Activated CD4-positive, alpha-beta memory T cell treated with anti-CD3 and anti-CD28 coated beads, Interleukin-2, amount 10 ng/mL, durations not matched to agents 7 days and 5 days (primary cell): ENCODE measurements around the gene ANKLE2. TPM values are rescaled to one million over a fixed set of nuclear protein-coding genes. Genes with fewer than 3 reads are reported as not detected.
"Not testable (repeated sequence)": the region's sequence is repeated elsewhere in the genome, so short reads cannot be mapped to it uniquely, and the experiment has no call there.

ENCODE experiments used
- CTCF ChIA-PET: fragments of 350-600 bp; sonication (Branson Sonifier 250); formaldehyde crosslinking; loops from one replicate; lab custom pipeline; 2021; ENCODE audit warnings: antibody characterized with exemption, inconsistent platforms; lab: Charles Lee
- POLR2A ChIA-PET: fragments of 350-600 bp; sonication (Branson Sonifier 250); formaldehyde crosslinking; loops from one replicate; lab custom pipeline; 2021; ENCODE audit warnings: antibody characterized with exemption; lab: Charles Lee
- DNase-seq: peaks from one replicate; pipeline ENCODE4 v3.0.0-alpha.2; 2020
- H3K27ac Mint-ChIP-seq: one replicate; pipeline ENCODE4 v1.8.0; 2021; ENCODE audit warnings: mild to moderate bottlenecking, mixed read lengths
- H3K27me3 Mint-ChIP-seq: one replicate; pipeline ENCODE4 v1.8.0; 2021; ENCODE audit warnings: mixed read lengths
- H3K36me3 Mint-ChIP-seq: one replicate; pipeline ENCODE4 v1.8.0; 2021; ENCODE audit warnings: low read depth, mixed read lengths
- H3K4me1 Mint-ChIP-seq: one replicate; pipeline ENCODE4 v1.8.0; 2021; ENCODE audit warnings: mixed read lengths
- H3K4me3 Mint-ChIP-seq: one replicate; pipeline ENCODE4 v1.8.0; 2021; ENCODE audit warnings: mild to moderate bottlenecking, mixed read lengths
- H3K9me3 Mint-ChIP-seq: one replicate; pipeline ENCODE4 v1.8.0; 2021; ENCODE audit warnings: mixed read lengths
- total RNA-seq, 2 experiments: library from RNA; stranded (reverse); gene quantifications; one replicate each; pipeline ENCODE4 v1.2.3, GENCODE V29; 2021

The ANKLE2 gene
- total RNA-seq, 2 experiments from 2014 or later = 88.6 to 89.3 TPM

DNA sequence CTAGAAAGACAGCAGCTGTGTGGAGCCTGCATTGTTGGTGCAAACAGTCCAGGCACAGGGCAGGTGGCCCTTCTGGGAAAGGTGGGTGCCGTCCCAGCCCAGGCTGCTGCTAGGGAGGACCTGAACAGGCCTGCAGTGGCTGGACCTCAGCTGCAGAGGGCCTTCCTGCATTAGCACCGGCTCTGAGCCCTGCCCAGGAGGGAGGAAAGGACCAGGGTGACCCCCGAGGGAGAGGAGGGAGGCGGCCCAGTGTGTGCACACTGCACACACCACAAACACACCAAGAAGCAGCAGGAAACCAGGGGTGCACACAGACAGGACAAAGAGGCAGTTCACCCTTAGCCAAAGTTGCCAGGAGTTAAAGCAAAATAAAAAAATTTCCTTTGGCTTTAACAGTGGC is 59.0 kb downstream of the ANKLE2 start:
- Mint-ChIP-seq H3K27me3 (no peaks in the 10 kb centered on the region), H3K4me1 (peaks cover 2% of the 10 kb centered on the region), H3K27ac (no peak overlapping the region), H3K4me3 (no peak overlapping the region), H3K36me3 (peaks cover 49% of the 10 kb centered on the region), H3K9me3 (no peaks in the 10 kb centered on the region)
- DNase-seq = no peak
- POLR2A ChIA-PET = interaction anchor here (1.2 kb wide), 1 partner anchor 8 kb away, joined by 3 read pairs; the partner anchor contains the start of gene PGAM5
- CTCF ChIA-PET = no interaction called here

DNA sequence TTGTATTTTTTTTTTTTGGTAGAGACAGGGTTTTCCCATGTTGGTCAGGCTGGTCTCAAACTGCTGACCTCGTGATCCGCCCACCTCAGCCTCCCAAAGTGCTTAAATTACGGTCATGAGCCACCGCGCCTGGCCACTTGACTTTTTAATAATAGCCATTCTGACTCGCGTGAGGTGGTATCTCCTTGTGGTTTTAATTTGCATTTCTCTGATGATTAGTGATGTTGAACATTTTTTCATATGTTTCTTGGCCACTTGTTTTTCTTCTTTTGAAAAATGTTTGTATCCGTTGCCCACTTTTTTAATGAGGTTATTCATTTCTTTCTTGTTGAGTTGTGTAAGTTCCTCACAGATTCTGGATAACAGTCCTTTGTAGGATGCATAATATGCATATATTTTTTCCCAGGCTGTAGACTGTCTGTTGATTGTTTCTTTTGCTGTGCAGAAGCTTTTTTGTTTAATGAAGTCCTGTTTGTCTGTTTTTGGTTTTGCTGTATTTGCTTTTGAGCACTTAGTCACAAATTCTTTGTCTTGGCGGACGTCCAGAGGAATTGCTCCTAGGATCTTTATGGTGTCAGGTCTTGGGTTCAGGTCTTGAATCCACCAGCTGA is 61.3 kb downstream of the ANKLE2 start:
- no peaks in the 10 kb centered on the region for H3K9me3 Mint-ChIP-seq
- H3K4me1 Mint-ChIP-seq = no peaks in the 10 kb centered on the region
- H3K27ac Mint-ChIP-seq = no peak overlapping the region
- ChIA-PET POLR2A (interaction anchor here (0.6 kb wide), 1 partner anchor 62 kb away, joined by 3 read pairs; no protein-coding TSS in a partner anchor), CTCF (no interaction called here)
- no peak for DNase-seq
- H3K4me3 Mint-ChIP-seq = no peak overlapping the region
- no peaks in the 10 kb centered on the region for H3K27me3 Mint-ChIP-seq
- H3K36me3 Mint-ChIP-seq = peaks cover 51% of the 10 kb centered on the region

DNA sequence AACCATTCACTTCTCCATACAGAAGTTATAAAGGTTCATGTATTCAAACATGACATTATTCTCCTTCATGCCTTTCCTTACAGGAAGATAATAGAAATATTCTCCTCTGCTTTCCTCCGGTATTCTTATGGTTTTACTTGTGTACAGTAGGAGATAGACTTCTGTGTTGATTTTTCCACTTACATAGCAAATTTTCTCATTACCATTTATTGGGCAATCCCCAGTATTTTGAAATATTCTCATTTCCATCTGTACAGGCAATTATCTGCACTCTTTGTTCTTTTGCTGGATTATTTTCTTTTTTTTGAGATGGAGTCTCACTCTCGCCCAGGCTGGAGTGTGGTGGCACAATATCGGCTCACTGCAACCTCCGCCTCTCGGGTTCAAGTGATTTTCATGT is 63.3 kb downstream of the ANKLE2 start:
- no peak for DNase-seq
- Mint-ChIP-seq H3K27me3 (no peaks in the 10 kb centered on the region), H3K27ac (no peak overlapping the region), H3K36me3 (peaks cover 41% of the 10 kb centered on the region), H3K9me3 (no peaks in the 10 kb centered on the region), H3K4me3 (no peak overlapping the region), H3K4me1 (no peaks in the 10 kb centered on the region)
- CTCF ChIA-PET = no interaction called here
- POLR2A ChIA-PET = no interaction called here

DNA sequence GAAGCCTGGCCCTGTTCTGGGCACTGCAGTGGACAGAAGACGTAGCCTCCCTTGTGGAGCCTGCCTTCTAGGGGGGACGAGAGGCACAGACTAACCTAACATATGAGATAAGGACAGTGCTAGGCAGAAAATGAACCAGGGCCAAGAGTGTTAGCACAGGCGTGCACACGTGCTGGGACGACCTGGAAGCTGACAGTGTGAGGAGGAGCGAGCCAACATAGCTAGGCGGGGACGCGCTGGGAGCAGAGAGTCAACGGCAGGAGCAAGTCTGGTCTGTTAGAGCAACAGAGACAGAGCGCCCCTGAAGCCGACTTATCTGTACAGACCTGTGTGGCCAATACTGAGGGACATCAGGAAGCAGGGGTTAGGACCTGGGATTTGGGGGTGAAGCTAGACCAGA is 66.2 kb downstream of the ANKLE2 start:
- ChIA-PET POLR2A (interaction anchor here (1.2 to 3.9 kb wide), 2 partner anchors 9 to 15 kb away, joined by 3 to 11 read pairs; partner anchors contain the start of genes PGAM5 and POLE), CTCF (interaction anchor here (0.7 kb wide), 1 partner anchor 196 kb away, joined by 3 read pairs; no protein-coding TSS in a partner anchor)
- no peaks in the 10 kb centered on the region for H3K27me3 Mint-ChIP-seq

DNA sequence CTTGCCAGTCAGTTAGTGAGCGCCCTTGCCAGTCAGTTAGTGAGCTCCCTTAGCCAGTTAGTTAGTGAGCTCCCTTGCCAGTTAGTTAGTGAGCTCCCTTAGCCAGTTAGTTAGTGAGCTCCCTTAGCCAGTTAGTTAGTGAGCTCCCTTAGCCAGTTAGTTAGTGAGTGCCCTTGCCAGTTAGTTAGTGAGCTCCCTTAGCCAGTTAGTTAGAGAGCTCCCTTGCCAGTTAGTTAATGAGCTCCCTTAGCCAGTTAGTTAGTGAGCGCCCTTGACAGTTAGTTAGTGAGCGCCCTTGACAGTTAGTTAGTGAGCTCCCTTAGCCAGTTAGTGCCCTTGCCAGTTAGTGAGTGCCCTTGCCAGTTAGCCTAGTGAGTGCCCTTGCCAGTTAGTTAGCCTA is 66.7 kb downstream of the ANKLE2 start:
- CTCF ChIA-PET = interaction anchor here (0.7 kb wide), 1 partner anchor 196 kb away, joined by 3 read pairs; no protein-coding TSS in a partner anchor
- peaks cover 39% of the 10 kb centered on the region for H3K36me3 Mint-ChIP-seq
- H3K27ac Mint-ChIP-seq, H3K9me3 Mint-ChIP-seq, H3K27me3 Mint-ChIP-seq, DNase-seq, H3K4me3 Mint-ChIP-seq, H3K4me1 Mint-ChIP-seq: not testable (repeated sequence)
- POLR2A ChIA-PET = interaction anchor here (3.9 kb wide), 1 partner anchor 15 kb away, joined by 11 read pairs; the partner anchor contains the start of gene PGAM5

More for the DNA sequence above, 66.2 kb downstream of the ANKLE2 start:
- Mint-ChIP-seq H3K36me3 (peaks cover 39% of the 10 kb centered on the region), H3K27ac (no peak overlapping the region), H3K9me3 (no peaks in the 10 kb centered on the region), H3K4me1 (no peaks in the 10 kb centered on the region), H3K4me3 (no peak overlapping the region)
- DNase-seq = no peak

DNA sequence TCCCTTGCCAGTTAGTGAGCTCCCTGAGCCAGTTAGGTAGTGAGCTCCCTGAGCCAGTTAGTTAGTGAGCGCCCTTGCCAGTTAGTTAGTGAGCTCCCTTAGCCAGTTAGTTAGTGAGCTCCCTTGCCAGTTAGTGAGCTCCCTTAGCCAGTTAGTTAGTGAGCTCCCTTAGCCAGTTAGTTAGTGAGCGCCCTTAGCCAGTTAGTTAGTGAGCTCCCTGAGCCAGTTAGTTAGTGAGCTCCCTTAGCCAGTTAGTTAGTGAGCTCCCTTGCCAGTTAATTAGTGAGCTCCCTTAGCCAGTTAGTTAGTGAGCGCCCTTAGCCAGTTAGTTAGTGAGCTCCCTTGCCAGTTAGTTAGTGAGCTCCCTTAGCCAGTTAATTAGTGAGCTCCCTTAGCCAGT is 69.6 kb downstream of the ANKLE2 start:
- not testable (repeated sequence) for H3K27me3 Mint-ChIP-seq, DNase-seq, H3K4me3 Mint-ChIP-seq, H3K9me3 Mint-ChIP-seq, H3K27ac Mint-ChIP-seq
- POLR2A ChIA-PET = interaction anchor here (3.9 kb wide), 1 partner anchor 18 kb away, joined by 11 read pairs; the partner anchor contains the start of gene PGAM5
- CTCF ChIA-PET = interaction anchor here (1.7 kb wide), 1 partner anchor 137 kb away, joined by 3 read pairs; no protein-coding TSS in a partner anchor
- H3K4me1 Mint-ChIP-seq = peaks cover 11% of the 10 kb centered on the region
- peaks cover 26% of the 10 kb centered on the region for H3K36me3 Mint-ChIP-seq

DNA sequence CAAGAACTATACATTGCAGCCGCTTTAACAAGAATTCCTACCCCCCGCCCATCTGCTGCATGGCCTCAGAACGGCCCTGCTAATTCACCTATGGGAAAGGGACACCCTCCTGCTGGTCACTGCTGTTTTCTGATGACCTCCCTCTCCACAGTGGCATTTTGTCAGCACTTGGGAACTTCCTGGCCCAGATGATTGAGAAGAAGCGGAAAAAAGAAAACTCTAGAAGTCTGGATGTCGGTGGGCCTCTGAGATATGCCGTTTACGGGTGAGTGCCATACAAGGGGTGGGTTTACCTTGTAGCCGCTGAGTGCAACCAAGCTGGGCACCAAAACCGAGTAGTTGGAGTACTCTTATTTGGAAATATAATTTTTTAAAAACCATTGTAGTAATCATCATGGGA is 71.5 kb downstream of the ANKLE2 start:
- Mint-ChIP-seq H3K4me1 (peaks cover 22% of the 10 kb centered on the region), H3K9me3 (no peaks in the 10 kb centered on the region), H3K4me3 (peak overlapping the region; percentile 58), H3K36me3 (peaks cover 26% of the 10 kb centered on the region), H3K27me3 (no peaks in the 10 kb centered on the region), H3K27ac (no peak overlapping the region)
- CTCF ChIA-PET = no interaction called here
- no peak for DNase-seq
- POLR2A ChIA-PET = no interaction called here

DNA sequence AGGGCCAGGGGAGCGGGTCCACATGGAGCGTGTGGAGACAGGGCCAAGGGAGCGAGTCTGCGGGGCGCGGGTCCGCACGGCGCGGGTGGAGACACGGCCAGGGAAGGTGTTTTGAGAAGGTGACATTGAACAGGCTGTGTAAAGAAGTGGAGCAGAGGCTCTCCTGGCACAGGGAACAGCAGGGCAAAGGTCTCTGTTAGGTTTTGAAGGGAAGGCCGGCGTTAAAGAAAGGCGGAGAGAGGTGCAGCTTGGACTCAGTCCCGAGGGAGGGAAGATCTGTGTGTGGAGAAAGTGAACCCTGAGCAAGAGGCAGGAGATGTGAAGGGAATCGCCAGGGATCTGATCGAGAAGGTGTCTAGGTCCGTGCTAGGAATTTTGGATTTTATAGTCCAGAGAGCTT is 72.4 kb downstream of the ANKLE2 start:
- Mint-ChIP-seq H3K27ac (no peak overlapping the region), H3K36me3 (peaks cover 27% of the 10 kb centered on the region), H3K4me3 (peak overlapping the region; percentile 58), H3K4me1 (peaks cover 25% of the 10 kb centered on the region), H3K27me3 (no peaks in the 10 kb centered on the region), H3K9me3 (no peaks in the 10 kb centered on the region)
- ChIA-PET POLR2A (no interaction called here), CTCF (no interaction called here)
- DNase-seq = no peak

DNA sequence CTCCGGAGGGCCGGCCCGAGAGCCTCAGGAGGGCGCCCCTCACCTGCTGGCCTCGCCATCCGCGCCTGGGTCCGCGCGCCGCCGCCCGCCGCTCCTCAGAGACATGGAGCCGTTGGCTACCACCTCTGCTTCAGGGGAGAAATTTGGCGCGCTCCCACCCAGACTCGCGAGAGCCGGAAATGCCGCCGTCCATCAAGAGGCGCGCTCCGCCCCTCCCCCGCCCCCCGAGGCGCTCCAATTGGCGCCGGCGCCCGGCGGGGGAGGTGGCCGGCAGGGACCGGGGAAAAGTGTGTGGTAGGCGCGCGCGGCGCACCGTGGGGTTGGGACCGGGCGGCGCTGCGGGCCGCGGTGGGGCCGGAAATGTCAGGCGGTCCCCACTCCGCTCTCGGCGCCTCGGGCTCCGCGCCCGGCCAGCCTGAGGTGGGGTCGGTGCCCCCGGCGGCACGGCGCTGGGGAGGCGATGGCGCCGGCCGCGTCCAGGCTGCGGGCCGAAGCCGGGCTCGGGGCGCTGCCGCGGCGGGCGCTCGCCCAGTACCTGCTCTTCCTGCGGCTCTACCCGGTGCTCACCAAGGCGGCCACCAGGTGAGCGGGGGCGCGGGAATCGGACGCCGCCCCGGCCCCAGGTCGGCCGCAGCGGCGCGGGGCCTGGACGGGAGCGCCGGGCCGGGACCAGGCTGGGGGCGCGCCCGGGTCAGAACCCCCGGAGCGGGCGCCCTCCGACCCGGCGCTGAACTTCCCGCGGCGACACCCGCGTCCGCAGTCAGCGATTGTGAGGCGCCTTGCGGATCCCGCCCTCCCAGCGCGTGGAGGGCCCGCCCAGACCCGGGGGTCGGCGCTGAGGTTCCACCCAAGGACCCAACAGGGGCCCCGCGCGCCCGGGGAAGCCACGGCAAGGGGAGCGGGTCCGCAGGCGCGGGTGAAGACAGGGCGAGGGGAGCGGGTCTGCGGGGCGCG is 74.1 kb downstream of the ANKLE2 start, which contains the start of the genes POLE and PXMP2:
Gene POLE, minus strand, starts transcription at position 132 of the 954 bp plus-strand sequence. Its CDS starts 27 bp downstream, at position 105.
Gene PXMP2, plus strand, starts transcription at position 377 of the 954 bp plus-strand sequence. Its CDS starts 84 bp downstream, at position 461.
- Mint-ChIP-seq H3K4me1 (peaks cover 29% of the 10 kb centered on the region), H3K36me3 (peaks cover 35% of the 10 kb centered on the region), H3K27me3 (no peaks in the 10 kb centered on the region), H3K27ac (peak within 1 kb of the TSS; percentile 66), H3K9me3 (no peaks in the 10 kb centered on the region), H3K4me3 (peak within 1 kb of the TSS; percentile 80)
- peak; percentile 96 for DNase-seq
- ChIA-PET POLR2A (interaction anchor here (1.3 to 1.6 kb wide), 2 partner anchors 9 to 77 kb away, joined by 3 to 4 read pairs; no protein-coding TSS in a partner anchor), CTCF (no interaction called here)

DNA sequence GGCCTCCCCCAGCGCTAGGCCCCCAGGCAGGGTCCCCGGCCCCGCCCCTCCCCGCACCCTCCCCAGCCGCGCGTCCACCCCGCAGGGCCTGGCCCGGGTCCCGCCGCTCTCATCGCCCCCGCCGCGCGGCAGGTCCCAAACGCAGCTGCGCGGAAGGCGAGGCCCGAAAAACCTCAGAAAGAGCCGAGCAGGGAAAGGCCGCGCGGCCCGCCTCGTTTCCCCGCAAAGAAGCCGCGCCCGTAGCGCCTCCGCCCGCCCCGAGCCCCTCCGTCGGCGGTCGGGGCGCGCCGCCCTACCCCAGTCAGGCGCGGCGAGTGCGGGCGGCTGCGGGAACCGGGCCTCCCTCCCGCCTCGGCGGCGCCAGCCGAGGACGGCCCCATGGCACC is 74.8 kb downstream of the ANKLE2 start:
- Mint-ChIP-seq H3K4me3 (peak overlapping the region; percentile 80), H3K9me3 (no peaks in the 10 kb centered on the region), H3K27me3 (no peaks in the 10 kb centered on the region), H3K36me3 (peaks cover 33% of the 10 kb centered on the region), H3K4me1 (peaks cover 29% of the 10 kb centered on the region), H3K27ac (no peak overlapping the region)
- no peak for DNase-seq
- ChIA-PET POLR2A (interaction anchor here (1.3 to 1.6 kb wide), 3 partner anchors 9 to 142 kb away, joined by 3 to 6 read pairs (median 4); no protein-coding TSS in a partner anchor), CTCF (no interaction called here)

DNA sequence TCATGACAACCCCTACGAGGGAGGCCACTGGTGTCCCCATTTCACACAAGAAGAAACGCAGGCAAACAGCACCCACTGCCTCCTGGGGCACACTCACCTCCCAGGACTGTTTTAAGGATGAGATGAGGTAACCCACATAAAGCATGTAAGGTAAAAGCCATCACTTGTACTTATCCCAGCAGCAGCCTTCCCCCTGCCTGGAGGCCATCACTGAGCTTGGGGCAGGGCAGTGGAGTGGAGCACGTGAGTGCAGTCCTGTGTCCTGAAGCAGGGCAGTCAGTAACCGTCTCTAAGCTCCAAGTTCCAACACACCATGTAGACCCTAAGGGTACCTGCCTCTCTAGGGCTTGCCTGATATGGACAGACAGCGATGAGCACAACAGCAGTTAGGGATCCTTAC is 76.2 kb downstream of the ANKLE2 start:
- no peaks in the 10 kb centered on the region for H3K9me3 Mint-ChIP-seq
- POLR2A ChIA-PET = interaction anchor here (0.7 to 1.6 kb wide), 2 partner anchors 8 to 144 kb away, joined by 3 to 6 read pairs; no protein-coding TSS in a partner anchor
- H3K27me3 Mint-ChIP-seq = no peaks in the 10 kb centered on the region
- DNase-seq = no peak
- peaks cover 39% of the 10 kb centered on the region for H3K36me3 Mint-ChIP-seq
- CTCF ChIA-PET = no interaction called here
- H3K27ac Mint-ChIP-seq = peak overlapping the region; percentile 44
- H3K4me3 Mint-ChIP-seq = peak overlapping the region; percentile 80
- peaks cover 34% of the 10 kb centered on the region for H3K4me1 Mint-ChIP-seq

DNA sequence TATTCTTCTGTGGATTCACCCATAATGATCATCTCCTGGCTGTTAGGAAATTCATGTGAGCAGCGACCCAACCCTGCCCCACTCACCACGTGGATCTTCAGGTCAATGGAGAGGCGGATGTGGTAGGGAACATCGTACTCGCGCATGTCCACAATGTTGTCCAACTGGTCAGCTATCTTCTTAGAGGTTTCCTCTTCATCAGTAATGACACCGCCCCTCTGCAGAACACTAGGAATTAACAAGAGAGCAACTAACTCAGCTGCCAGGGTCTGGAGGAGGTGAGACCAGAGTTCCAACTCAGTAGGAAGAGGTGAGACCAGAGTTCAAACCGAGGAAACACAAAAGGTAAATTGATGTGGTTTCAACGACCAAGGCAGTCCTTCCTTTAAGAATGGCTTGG is 84.1 kb downstream of the ANKLE2 start:
- no peak for DNase-seq
- Mint-ChIP-seq H3K36me3 (peaks cover 77% of the 10 kb centered on the region), H3K9me3 (no peaks in the 10 kb centered on the region), H3K4me1 (peaks cover 12% of the 10 kb centered on the region), H3K27me3 (no peaks in the 10 kb centered on the region), H3K27ac (no peak overlapping the region), H3K4me3 (no peak overlapping the region)
- POLR2A ChIA-PET = interaction anchor here (1.0 kb wide), 1 partner anchor 8 kb away, joined by 3 read pairs; no protein-coding TSS in a partner anchor
- CTCF ChIA-PET = no interaction called here
